Measurements from ENCODE around the gene TNRC6C.

DNA sequence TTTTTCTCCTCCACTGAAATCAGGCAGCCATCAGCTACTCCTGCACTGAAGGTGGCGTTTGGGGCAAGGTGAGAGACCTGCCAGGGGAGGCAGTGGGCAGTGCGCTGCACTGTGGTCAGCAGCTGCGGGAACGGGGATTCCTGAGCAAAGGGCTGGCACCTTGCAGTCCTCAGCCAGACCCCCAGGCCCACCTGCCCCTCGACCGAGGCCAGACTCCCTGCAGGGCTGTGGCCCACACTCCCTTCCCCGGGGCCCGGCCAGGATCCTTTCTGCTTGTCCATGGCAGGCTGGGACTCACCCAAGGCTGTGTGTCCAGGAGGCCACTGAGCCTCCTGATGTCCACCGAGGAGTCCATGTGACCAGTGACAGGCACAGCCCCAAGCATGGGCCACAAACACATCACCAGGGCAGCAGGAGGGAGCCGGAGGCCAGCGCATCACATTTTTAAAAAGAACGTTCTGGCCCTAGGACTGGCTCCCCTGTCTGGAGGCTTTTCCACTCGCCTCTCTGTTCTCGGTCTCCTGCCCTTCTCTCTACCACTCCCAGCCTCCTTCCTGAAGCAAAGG lies 28.5 kb upstream of the TNRC6C start:
- TF ChIP-seq, protein P1, sequence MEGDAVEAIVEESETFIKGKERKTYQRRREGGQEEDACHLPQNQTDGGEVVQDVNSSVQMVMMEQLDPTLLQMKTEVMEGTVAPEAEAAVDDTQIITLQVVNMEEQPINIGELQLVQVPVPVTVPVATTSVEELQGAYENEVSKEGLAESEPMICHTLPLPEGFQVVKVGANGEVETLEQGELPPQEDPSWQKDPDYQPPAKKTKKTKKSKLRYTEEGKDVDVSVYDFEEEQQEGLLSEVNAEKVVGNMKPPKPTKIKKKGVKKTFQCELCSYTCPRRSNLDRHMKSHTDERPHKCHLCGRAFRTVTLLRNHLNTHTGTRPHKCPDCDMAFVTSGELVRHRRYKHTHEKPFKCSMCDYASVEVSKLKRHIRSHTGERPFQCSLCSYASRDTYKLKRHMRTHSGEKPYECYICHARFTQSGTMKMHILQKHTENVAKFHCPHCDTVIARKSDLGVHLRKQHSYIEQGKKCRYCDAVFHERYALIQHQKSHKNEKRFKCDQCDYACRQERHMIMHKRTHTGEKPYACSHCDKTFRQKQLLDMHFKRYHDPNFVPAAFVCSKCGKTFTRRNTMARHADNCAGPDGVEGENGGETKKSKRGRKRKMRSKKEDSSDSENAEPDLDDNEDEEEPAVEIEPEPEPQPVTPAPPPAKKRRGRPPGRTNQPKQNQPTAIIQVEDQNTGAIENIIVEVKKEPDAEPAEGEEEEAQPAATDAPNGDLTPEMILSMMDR (IDR thresholded peaks at IDR 0.05): no peak
- TF ChIP-seq POLR2A (IDR thresholded peaks at IDR 0.05): no peak

Data from lower leg skin (tissue), 3 donors.